Measurements from ENCODE around the gene FAH. TPM values are rescaled to one million over a fixed set of nuclear protein-coding genes. Genes with fewer than 3 reads are reported as not detected.

The FAH gene
- total and polyA plus RNA-seq, 10 of the 15 experiments (the other 5 are each of a cell fraction or from before 2014, with no cell fraction given): 36.3 to 121 (median 62.0) TPM

GRCh38 chr15:80183306-80183705 is 30.5 kb downstream of the FAH start:
- Histone ChIP-seq H3K36me3 (ENCODE audit: control insufficient read depth in 2 of 2, insufficient read depth in 2 of 2, low read length in 1 of 2) (peaks cover 3 to 8% of the 10 kb centered on the region in 2 experiments), H2AFZ (ENCODE audit: control insufficient read depth, low read depth, low read length) (no peak overlapping the region), H4K20me1 (ENCODE audit: control insufficient read depth, insufficient read depth) (no peaks in the 10 kb centered on the region), H3K9me3 (replicated peaks; ENCODE audit: control insufficient read depth, insufficient read depth, low read length) (no peaks in the 10 kb centered on the region), H3K4me1 (ENCODE audit: control insufficient read depth, insufficient read depth, low read length) (no peaks in the 10 kb centered on the region), H3K27me3 (replicated peaks in 1 of 2; ENCODE audit: control insufficient read depth in 2 of 2, insufficient read depth in 2 of 2, low read length in 1 of 2) (no peaks in the 10 kb centered on the region), H3K79me2 (ENCODE audit: control insufficient read depth, insufficient read depth, low read length) (no peaks in the 10 kb centered on the region), H3K4me2 (ENCODE audit: control insufficient read depth, insufficient read depth) (no peak overlapping the region), H3K4me3 (no peak overlapping the region), H3K9ac (ENCODE audit: control insufficient read depth, insufficient read depth, low read length) (no peak overlapping the region), H3K27ac (ENCODE audit: control insufficient read depth, insufficient read depth) (no peak overlapping the region)
- ChIA-PET SMC1A (ENCODE audit: uncharacterized antibody, unreplicated experiment) (no interaction called here), POLR2A (no interaction called here), CTCF (interaction anchor here (1.1 kb wide), 1 partner anchor 8 kb away, joined by 5 read pairs; no protein-coding TSS in a partner anchor), RAD21 (ENCODE audit: unreplicated experiment) (no interaction called here)
- TF ChIP-seq MEF2B (IDR thresholded peaks at IDR 0.05; ENCODE audit: partially characterized antibody, poor library complexity, severe bottlenecking): no peak
- TF ChIP-seq TCF3 (IDR thresholded peaks at IDR 0.05; ENCODE audit: borderline replicate concordance, insufficient read depth, low read depth, low read length): no peak
- no peak for TF ChIP-seq IKZF1 (conservative IDR thresholded peaks at IDR 0.05)
- no peak for TF ChIP-seq CREB1 (IDR thresholded peaks at IDR 0.05; ENCODE audit: low read depth)
- TF ChIP-seq YY1 (IDR thresholded peaks at IDR 0.05; ENCODE audit: low read depth, low read length): no peak
- TF ChIP-seq NR2C2 (IDR thresholded peaks at IDR 0.05; ENCODE audit: borderline replicate concordance, control insufficient read depth, insufficient read length, low read depth): no peak
- TF ChIP-seq ZNF207 (IDR thresholded peaks at IDR 0.05; ENCODE audit: borderline replicate concordance): no peak
- TF ChIP-seq ZNF687 (IDR thresholded peaks at IDR 0.05): no peak
- no peak for TF ChIP-seq HSF1 (IDR thresholded peaks at IDR 0.05; ENCODE audit: low read depth, low read length)
- no peak for TF ChIP-seq CREM (IDR thresholded peaks at IDR 0.05; ENCODE audit: low read depth)
- no peak for TF ChIP-seq KAT2A (conservative IDR thresholded peaks at IDR 0.05; ENCODE audit: control insufficient read depth, low read depth, low read length)
- no peak for TF ChIP-seq ELK1 (IDR thresholded peaks at IDR 0.05; ENCODE audit: low read depth, low read length)
- TF ChIP-seq SREBF1 (IDR thresholded peaks at IDR 0.05; ENCODE audit: low read length): no peak
- TF ChIP-seq RFX5 (IDR thresholded peaks at IDR 0.05; ENCODE audit: low read depth, low read length): no peak
- TF ChIP-seq POLR2AphosphoS5 (IDR thresholded peaks at IDR 0.05; ENCODE audit: low read length): no peak
- TF ChIP-seq MEF2A (IDR thresholded peaks at IDR 0.05; ENCODE audit: insufficient read depth, low read depth, low read length): no peak
- TF ChIP-seq TAF1 (IDR thresholded peaks at IDR 0.05; ENCODE audit: borderline replicate concordance, low read depth, low read length): no peak
- no peak for FAIRE-seq
- DNase-seq (ENCODE audit: low read depth, low spot score): no peak
- in situ Hi-C loops (cut with MboI) (no loop called here), intact Hi-C loops (cut with micrococcal nuclease; ENCODE audit: unreplicated experiment) (no loop called here)
- no peak for ATAC-seq
- WGBS (ENCODE audit: insufficient coverage, insufficient replicate concordance, low lambda C conversion rate, missing lambda C conversion rate): 91% methylated on average over 10 of the region's 10 CpGs
- BruUV-seq (replicated peaks): no TSS peak
